Upper lobe of left lung (tissue), 6 donors: ENCODE results near the gene TLN1. TPM values are rescaled to one million over a fixed set of nuclear protein-coding genes. Genes with fewer than 3 reads are reported as not detected.

Experiments
- ATAC-seq, 2 donors: fragments of 200-7000 bp; cut with Tn5 transposase; one replicate each; pipeline ENCODE4 v1.9.1; 2022; ENCODE audit warnings: mild to moderate bottlenecking in 2 of 2, moderate library complexity in 2 of 2; ENCODE audit not compliant: low FRiP score in 2 of 2
- DNase-seq, 2 donors: peaks; one replicate each; pipeline ENCODE4 v3.0.0-alpha.2; 2019 to 2020
- H3K27ac ChIP-seq, 4 donors: fragments of 200-600 bp; sonication (generic); one replicate each; pipeline ENCODE4 v1.5.1; 2016 to 2019
- H3K27me3 ChIP-seq, 4 donors: fragments of 200-600 bp; sonication (generic); one replicate each; pipeline ENCODE4 v1.5.1; 2017 to 2019
- H3K36me3 ChIP-seq, 4 donors: fragments of 200-600 bp; sonication (generic); one replicate each; pipeline ENCODE4 v1.5.1; 2016 to 2019
- H3K4me1 ChIP-seq, 4 donors: fragments of 200-600 bp; sonication (generic); one replicate each; pipeline ENCODE4 v1.5.1; 2018 to 2019
- H3K4me3 ChIP-seq, 4 donors: fragments of 200-600 bp; sonication (generic); one replicate each; pipeline ENCODE4 v1.5.1; 2017 to 2019; ENCODE audit warnings: mild to moderate bottlenecking in 2 of 4, moderate library complexity in 1 of 4
- H3K9me3 ChIP-seq, 4 donors: fragments of 200-600 bp; sonication (generic); one replicate each; pipeline ENCODE4 v1.5.1; 2018 to 2019
- EP300 ChIP-seq, 4 donors: sonication (generic); formaldehyde crosslinking; IDR thresholded peaks; one replicate each; pipeline ENCODE4 v1.5.1; 2017; ENCODE audit warnings: antibody characterized with exemption in 4 of 4, control low read depth in 2 of 4
- POLR2A ChIP-seq, 4 donors: fragments of 450-650 bp; IDR thresholded peaks; one replicate each; pipeline ENCODE4 v1.5.1; 2016 to 2017; ENCODE audit warnings: antibody characterized with exemption in 4 of 4, mild to moderate bottlenecking in 2 of 4
- POLR2AphosphoS5 ChIP-seq, 2 donors: sonication (generic); formaldehyde crosslinking; IDR thresholded peaks; one replicate each; pipeline ENCODE4 v1.5.1; 2017; ENCODE audit warnings: antibody characterized with exemption in 2 of 2
- WGBS, 2 donors: methylation state at CpG; one replicate each; pipeline ENCODE4 v1.1.5; 2017 to 2018; 5-methylcytosine and 5-hydroxymethylcytosine counted together
- total RNA-seq, 6 donors: library from RNA; depleted of rRNA in 4 of 6; stranded (reverse); fragments of >200 nt in 4 of 6; gene quantifications; one replicate each; pipeline versions ENCODE4 v1.1.0 to v1.2.1, GENCODE V29; 2016 to 2021
- TF ChIP-seq, protein P1 (sequence below), 6 experiments: fragments of 450-650 bp in 4 of 6; fragments of 200-600 bp in 2 of 6; sonication (generic) in 2 of 6; IDR thresholded peaks; one replicate each; pipeline ENCODE4 v1.5.1; 2016 to 2019; ENCODE audit warnings: antibody characterized with exemption in 6 of 6
- donor health status: DM: no; HTN: no; CAD: no; lungs with moderate emphysema.
- donor health status: DM: no; HTN: yes; CAD: no; lungs with severe emphysema.

TLN1 gene
- total RNA-seq, 6 donors from 2014 or later: 237 to 557 (median 325) TPM

GRCh38 chr9:35740243-35740642, 8.2 kb upstream of the TLN1 start:
- no peak overlapping the region for H3K27ac ChIP-seq
- WGBS, 2 donors: 92 to 96% methylated on average over 4 to 6 of the region's 6 CpGs
- no peaks in the 10 kb centered on the region for H3K27me3 ChIP-seq
- TF ChIP-seq POLR2AphosphoS5 (IDR thresholded peaks at IDR 0.05) (no peak), EP300 (IDR thresholded peaks at IDR 0.05) (no peak)
- TF ChIP-seq, protein P1, sequence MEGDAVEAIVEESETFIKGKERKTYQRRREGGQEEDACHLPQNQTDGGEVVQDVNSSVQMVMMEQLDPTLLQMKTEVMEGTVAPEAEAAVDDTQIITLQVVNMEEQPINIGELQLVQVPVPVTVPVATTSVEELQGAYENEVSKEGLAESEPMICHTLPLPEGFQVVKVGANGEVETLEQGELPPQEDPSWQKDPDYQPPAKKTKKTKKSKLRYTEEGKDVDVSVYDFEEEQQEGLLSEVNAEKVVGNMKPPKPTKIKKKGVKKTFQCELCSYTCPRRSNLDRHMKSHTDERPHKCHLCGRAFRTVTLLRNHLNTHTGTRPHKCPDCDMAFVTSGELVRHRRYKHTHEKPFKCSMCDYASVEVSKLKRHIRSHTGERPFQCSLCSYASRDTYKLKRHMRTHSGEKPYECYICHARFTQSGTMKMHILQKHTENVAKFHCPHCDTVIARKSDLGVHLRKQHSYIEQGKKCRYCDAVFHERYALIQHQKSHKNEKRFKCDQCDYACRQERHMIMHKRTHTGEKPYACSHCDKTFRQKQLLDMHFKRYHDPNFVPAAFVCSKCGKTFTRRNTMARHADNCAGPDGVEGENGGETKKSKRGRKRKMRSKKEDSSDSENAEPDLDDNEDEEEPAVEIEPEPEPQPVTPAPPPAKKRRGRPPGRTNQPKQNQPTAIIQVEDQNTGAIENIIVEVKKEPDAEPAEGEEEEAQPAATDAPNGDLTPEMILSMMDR (IDR thresholded peaks at IDR 0.05): no peak
- H3K4me1 ChIP-seq: peaks cover 0 to 29% (median 15%) of the 10 kb centered on the region in 4 donors
- DNase-seq (no peak), ATAC-seq (no peak)
- H3K4me3 ChIP-seq: no peak overlapping the region
- H3K36me3 ChIP-seq: peaks cover 59 to 98% (median 90%) of the 10 kb centered on the region in 4 donors
- no peaks in the 10 kb centered on the region for H3K9me3 ChIP-seq

DNA sequence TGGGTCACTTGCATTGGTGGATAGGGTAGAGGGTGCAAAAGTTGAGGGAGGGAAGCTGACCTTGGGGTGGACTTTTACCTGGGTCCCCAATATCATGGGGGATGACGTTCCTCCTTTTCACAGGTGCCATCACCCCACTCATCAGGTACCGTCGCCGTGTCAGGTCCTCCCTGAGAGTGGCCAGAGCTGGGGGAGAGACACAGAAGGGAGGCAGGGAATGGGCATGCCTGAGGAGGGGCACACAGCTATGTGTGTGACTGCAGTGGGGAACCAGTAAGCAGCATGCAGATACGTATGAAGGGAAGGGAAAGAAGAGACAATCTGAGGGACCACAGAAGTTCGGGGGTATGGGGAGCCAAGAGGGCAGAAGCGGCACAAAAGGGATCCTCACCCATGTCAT, 6.9 kb upstream of the TLN1 start:
- DNase-seq (no peak), ATAC-seq (no peak)
- H3K4me3 ChIP-seq: no peak overlapping the region
- H3K27ac ChIP-seq: no peak overlapping the region
- WGBS, 2 donors: 89 to 92% methylated on average over 7 of the region's 7 CpGs
- peaks cover 63 to 97% (median 87%) of the 10 kb centered on the region in 4 donors for H3K36me3 ChIP-seq
- no peaks in the 10 kb centered on the region for H3K9me3 ChIP-seq
- no peaks in the 10 kb centered on the region for H3K27me3 ChIP-seq
- TF ChIP-seq, protein P1 (IDR thresholded peaks at IDR 0.05): no peak
- TF ChIP-seq POLR2AphosphoS5 (IDR thresholded peaks at IDR 0.05) (no peak), EP300 (IDR thresholded peaks at IDR 0.05) (no peak), POLR2A (IDR thresholded peaks at IDR 0.05) (no peak)
- H3K4me1 ChIP-seq: peaks cover 0 to 24% (median 10%) of the 10 kb centered on the region in 4 donors

DNA sequence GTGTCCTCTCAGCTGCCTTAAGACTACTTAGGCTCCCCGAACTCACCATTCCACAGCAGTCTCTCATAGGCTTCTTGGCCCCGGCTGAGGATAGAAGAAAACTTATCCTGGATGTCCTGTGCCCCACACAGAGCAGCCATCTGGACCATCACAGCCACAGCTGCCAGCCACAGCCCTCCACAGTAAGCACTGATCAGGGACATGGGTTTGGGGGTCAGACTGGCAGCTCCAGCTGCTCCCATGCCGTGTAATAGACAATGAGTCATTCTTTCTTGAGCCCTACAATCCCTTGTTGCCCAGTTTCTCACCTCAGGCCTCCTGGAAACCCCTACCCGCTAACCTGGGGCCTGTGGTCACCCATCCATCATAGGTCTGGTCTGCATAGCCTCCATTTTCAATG, 6.2 kb upstream of the TLN1 start:
- no peak overlapping the region for H3K27ac ChIP-seq
- no peak overlapping the region for H3K4me3 ChIP-seq
- H3K4me1 ChIP-seq: peaks cover 5 to 24% (median 14%) of the 10 kb centered on the region in 4 donors
- no peaks in the 10 kb centered on the region for H3K27me3 ChIP-seq
- H3K9me3 ChIP-seq: no peaks in the 10 kb centered on the region
- no peak for DNase-seq
- TF ChIP-seq POLR2A (IDR thresholded peaks at IDR 0.05): no peak
- TF ChIP-seq POLR2AphosphoS5 (IDR thresholded peaks at IDR 0.05): no peak
- TF ChIP-seq, protein P1 (IDR thresholded peaks at IDR 0.05): no peak
- ATAC-seq: no peak
- peaks cover 62 to 89% (median 80%) of the 10 kb centered on the region in 4 donors for H3K36me3 ChIP-seq
- 88 to 91% methylated on average over 4 of the region's 4 CpGs for WGBS, 2 donors

- Histone ChIP-seq H3K27me3 (no peaks in the 10 kb centered on the region), H3K9me3 (no peaks in the 10 kb centered on the region), H3K36me3 (peaks cover 53 to 79% (median 69%) of the 10 kb centered on the region in 4 donors), H3K4me3 (no peak overlapping the region), H3K4me1 (peaks cover 10 to 26% (median 17%) of the 10 kb centered on the region in 4 donors), H3K27ac (no peak overlapping the region)
- ATAC-seq: no peak
- WGBS, 2 donors: 30 to 82% methylated on average over 1 to 7 of the region's 7 CpGs
- TF ChIP-seq POLR2AphosphoS5 (IDR thresholded peaks at IDR 0.05): no peak
- no peak for TF ChIP-seq EP300 (IDR thresholded peaks at IDR 0.05)
- TF ChIP-seq, protein P1 (IDR thresholded peaks at IDR 0.05): no peak
- TF ChIP-seq POLR2A (IDR thresholded peaks at IDR 0.05): no peak
- no peak for DNase-seq
Observed at GRCh38 chr9:35737143-35737542, 5.1 kb upstream of the TLN1 start.

DNA sequence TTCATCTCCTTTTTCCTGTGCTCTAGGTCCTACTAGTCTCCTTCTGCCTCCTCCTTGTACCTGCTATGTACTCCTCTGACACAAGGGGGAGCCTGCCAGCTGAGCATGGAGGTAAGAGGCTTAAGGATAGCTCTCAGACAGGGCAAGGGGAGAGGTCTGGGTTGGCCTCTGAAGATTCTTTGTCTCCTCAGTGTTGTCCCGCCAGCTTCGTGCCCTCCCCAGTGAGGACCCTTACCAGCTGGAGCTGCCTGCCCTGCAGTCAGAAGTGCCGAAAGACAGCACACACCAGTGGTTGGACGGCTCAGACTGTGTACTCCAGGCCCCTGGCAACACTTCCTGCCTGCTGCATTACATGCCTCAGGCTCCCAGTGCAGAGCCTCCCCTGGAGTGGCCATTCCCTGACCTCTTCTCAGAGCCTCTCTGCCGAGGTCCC, 4.2 kb upstream of the TLN1 start:
- H3K27ac ChIP-seq: peak overlapping the region; percentile 2 to 56 (median 20)
- WGBS, 2 donors: 13 to 22% methylated on average over 1 to 2 of the region's 5 CpGs
- DNase-seq (peak in 1 of 2 donors; percentile 69), ATAC-seq (no peak)
- H3K9me3 ChIP-seq: no peaks in the 10 kb centered on the region
- no peak overlapping the region for H3K4me3 ChIP-seq
- H3K36me3 ChIP-seq: peaks cover 53 to 70% (median 64%) of the 10 kb centered on the region in 4 donors
- H3K27me3 ChIP-seq: no peaks in the 10 kb centered on the region
- no peak for TF ChIP-seq EP300 (IDR thresholded peaks at IDR 0.05)
- no peak for TF ChIP-seq POLR2AphosphoS5 (IDR thresholded peaks at IDR 0.05)
- TF ChIP-seq POLR2A (IDR thresholded peaks at IDR 0.05): no peak
- TF ChIP-seq, protein P1 (IDR thresholded peaks at IDR 0.05): peak; percentile 69 to 82 (median 75)
- peaks cover 10 to 27% (median 18%) of the 10 kb centered on the region in 4 donors for H3K4me1 ChIP-seq
